Breast epithelium (tissue), 3 donors: ENCODE measurements around the gene NPRL2.

Experiments used
- POLR2AphosphoS5 ChIP-seq, 3 donors: sonication (generic); formaldehyde crosslinking; IDR thresholded peaks; one replicate each; pipeline ENCODE4 v1.6.1; 2017; ENCODE audit warnings: antibody characterized with exemption in 3 of 3
- TF ChIP-seq, protein P1 (sequence below), 3 donors: fragments of 450-650 bp; IDR thresholded peaks; one replicate each; pipeline ENCODE4 v1.5.1; 2016 to 2017; ENCODE audit warnings: antibody characterized with exemption in 3 of 3, mild to moderate bottlenecking in 3 of 3, moderate library complexity in 3 of 3

DNA sequence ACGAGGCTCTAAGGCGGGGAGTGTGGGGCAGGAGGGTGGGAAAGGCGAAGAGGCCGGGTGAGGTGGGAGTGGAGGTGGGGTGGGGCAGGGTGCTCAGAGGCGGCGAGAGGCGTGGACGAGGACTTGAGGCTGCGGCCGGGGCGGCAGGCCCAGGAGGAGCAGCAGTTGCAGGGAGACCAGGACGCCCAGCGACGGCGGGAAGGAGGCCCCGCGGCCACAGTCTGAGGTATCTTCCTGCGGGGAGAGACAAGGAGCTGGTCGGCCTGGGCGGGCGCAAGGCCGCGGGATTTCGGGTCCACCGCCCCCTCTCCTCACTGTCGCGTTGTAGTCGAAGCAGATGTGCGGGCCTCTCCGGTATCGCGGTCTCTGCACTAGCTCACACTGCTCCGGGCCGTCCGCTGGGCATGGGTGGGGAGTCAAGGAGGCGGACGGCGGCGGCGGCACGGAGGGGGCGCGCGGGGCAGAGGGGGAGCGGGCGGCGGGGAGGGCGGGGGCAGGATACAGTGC is 14.1 kb upstream of the NPRL2 start:
- TF ChIP-seq, protein P1, sequence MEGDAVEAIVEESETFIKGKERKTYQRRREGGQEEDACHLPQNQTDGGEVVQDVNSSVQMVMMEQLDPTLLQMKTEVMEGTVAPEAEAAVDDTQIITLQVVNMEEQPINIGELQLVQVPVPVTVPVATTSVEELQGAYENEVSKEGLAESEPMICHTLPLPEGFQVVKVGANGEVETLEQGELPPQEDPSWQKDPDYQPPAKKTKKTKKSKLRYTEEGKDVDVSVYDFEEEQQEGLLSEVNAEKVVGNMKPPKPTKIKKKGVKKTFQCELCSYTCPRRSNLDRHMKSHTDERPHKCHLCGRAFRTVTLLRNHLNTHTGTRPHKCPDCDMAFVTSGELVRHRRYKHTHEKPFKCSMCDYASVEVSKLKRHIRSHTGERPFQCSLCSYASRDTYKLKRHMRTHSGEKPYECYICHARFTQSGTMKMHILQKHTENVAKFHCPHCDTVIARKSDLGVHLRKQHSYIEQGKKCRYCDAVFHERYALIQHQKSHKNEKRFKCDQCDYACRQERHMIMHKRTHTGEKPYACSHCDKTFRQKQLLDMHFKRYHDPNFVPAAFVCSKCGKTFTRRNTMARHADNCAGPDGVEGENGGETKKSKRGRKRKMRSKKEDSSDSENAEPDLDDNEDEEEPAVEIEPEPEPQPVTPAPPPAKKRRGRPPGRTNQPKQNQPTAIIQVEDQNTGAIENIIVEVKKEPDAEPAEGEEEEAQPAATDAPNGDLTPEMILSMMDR (IDR thresholded peaks at IDR 0.05): no peak
- TF ChIP-seq POLR2AphosphoS5 (IDR thresholded peaks at IDR 0.05): no peak
